ENCODE data around the gene IGFBPL1. TPM values are rescaled to one million over a fixed set of nuclear protein-coding genes. Genes with fewer than 3 reads are reported as not detected.
"Not testable (repeated sequence)": the region's sequence is repeated elsewhere in the genome, so short reads cannot be mapped to it uniquely, and the experiment has no call there.

The IGFBPL1 gene
- total RNA-seq, 2 experiments from 2014 or later: 0.20 TPM; not detected in 1

- Mint-ChIP-seq H3K4me3 (no peak overlapping the region), H3K36me3 (ENCODE audit: low read depth) (no peaks in the 10 kb centered on the region), H3K9me3 (no peaks in the 10 kb centered on the region), H3K4me1 (peaks cover 5% of the 10 kb centered on the region), H3K27ac (no peak overlapping the region), H3K27me3 (peaks cover 12% of the 10 kb centered on the region)
- POLR2A ChIA-PET: no interaction called here
- CTCF ChIA-PET: interaction anchor here (1.0 kb wide), 1 partner anchor 13 kb away, joined by 4 read pairs; no protein-coding TSS in a partner anchor
- no peak for DNase-seq
These were observed 19.9 kb downstream of the IGFBPL1 start for GRCh38 chr9:38404314-38404713.

DNA sequence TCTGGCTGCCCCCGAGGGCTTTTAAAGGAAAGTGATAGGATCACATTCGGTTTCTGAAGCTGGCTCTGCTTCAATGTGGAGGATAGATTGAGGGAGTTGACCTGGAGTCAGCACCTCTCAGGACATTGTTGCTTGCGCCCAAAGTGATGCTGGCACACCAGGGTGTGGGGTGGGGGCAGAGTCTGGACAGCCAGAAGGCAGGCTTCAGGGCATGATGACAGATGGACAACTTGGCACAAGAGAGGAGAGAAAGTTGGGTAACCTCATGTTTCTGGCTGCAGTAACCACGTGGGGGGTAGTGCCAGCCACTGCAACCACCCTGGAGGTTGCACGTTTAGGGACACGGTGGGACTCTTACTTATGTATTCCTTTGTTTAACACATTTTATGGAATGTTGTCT, 22.3 kb downstream of the IGFBPL1 start:
- Mint-ChIP-seq H3K4me1 (no peaks in the 10 kb centered on the region), H3K36me3 (ENCODE audit: low read depth) (peaks cover 8% of the 10 kb centered on the region), H3K9me3 (no peaks in the 10 kb centered on the region), H3K27me3 (peaks cover 12% of the 10 kb centered on the region), H3K27ac (no peak overlapping the region), H3K4me3 (no peak overlapping the region)
- ChIA-PET POLR2A (no interaction called here), CTCF (interaction anchor here (1.2 kb wide), 1 partner anchor 16 kb away, joined by 3 read pairs; no protein-coding TSS in a partner anchor)
- DNase-seq: no peak

GRCh38 chr9:38399191-38399590, 25.1 kb downstream of the IGFBPL1 start:
- H3K4me3 Mint-ChIP-seq, H3K27ac Mint-ChIP-seq, DNase-seq, H3K9me3 Mint-ChIP-seq, H3K4me1 Mint-ChIP-seq, CTCF ChIA-PET, H3K27me3 Mint-ChIP-seq, POLR2A ChIA-PET: not testable (repeated sequence)
- peaks cover 18% of the 10 kb centered on the region for H3K36me3 Mint-ChIP-seq (ENCODE audit: low read depth)

- DNase-seq: no peak
- H3K27me3 Mint-ChIP-seq: peaks cover 3% of the 10 kb centered on the region
These were observed 27.9 kb downstream of the IGFBPL1 start for GRCh38 chr9:38396371-38396671.

DNA sequence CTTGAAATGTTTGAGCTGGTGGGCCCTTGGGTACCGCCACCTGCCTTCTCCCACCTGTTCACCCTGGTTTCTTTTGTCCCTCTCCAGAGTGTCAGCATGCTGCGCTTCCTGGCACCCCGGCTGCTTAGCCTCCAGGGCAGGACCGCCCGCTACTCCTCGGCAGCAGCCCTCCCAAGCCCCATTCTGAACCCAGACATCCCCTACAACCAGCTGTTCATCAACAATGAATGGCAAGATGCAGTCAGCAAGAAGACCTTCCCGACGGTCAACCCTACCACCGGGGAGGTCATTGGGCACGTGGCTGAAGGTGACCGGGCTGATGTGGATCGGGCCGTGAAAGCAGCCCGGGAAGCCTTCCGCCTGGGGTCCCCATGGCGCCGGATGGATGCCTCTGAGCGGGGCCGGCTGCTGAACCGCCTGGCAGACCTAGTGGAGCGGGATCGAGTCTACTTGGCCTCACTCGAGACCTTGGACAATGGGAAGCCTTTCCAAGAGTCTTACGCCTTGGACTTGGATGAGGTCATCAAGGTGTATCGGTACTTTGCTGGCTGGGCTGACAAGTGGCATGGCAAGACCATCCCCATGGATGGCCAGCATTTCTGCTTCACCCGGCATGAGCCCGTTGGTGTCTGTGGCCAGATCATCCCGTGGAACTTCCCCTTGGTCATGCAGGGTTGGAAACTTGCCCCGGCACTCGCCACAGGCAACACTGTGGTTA, 28.4 kb downstream of the IGFBPL1 start:
- peaks cover 18% of the 10 kb centered on the region for H3K36me3 Mint-ChIP-seq (ENCODE audit: low read depth)
- H3K9me3 Mint-ChIP-seq: no peaks in the 10 kb centered on the region
- no peak overlapping the region for H3K27ac Mint-ChIP-seq
- H3K4me3 Mint-ChIP-seq: no peak overlapping the region
- CTCF ChIA-PET: no interaction called here
- POLR2A ChIA-PET: no interaction called here
- H3K27me3 Mint-ChIP-seq: peaks cover 7% of the 10 kb centered on the region
- H3K4me1 Mint-ChIP-seq: peaks cover 21% of the 10 kb centered on the region
- DNase-seq: no peak

More at GRCh38 chr9:38396371-38396671, 27.9 kb downstream of the IGFBPL1 start:
- Mint-ChIP-seq H3K27ac (no peak overlapping the region), H3K4me1 (peaks cover 21% of the 10 kb centered on the region), H3K9me3 (no peaks in the 10 kb centered on the region), H3K36me3 (ENCODE audit: low read depth) (peaks cover 18% of the 10 kb centered on the region), H3K4me3 (no peak overlapping the region)
- ChIA-PET CTCF (no interaction called here), POLR2A (no interaction called here)

- POLR2A ChIA-PET: no interaction called here
- H3K36me3 Mint-ChIP-seq (ENCODE audit: low read depth): peaks cover 18% of the 10 kb centered on the region
- H3K9me3 Mint-ChIP-seq: no peaks in the 10 kb centered on the region
- DNase-seq: no peak
- CTCF ChIA-PET: no interaction called here
- H3K4me3 Mint-ChIP-seq: no peak overlapping the region
- no peak overlapping the region for H3K27ac Mint-ChIP-seq
- H3K4me1 Mint-ChIP-seq: peaks cover 21% of the 10 kb centered on the region
- peaks cover 10% of the 10 kb centered on the region for H3K27me3 Mint-ChIP-seq
These were observed 29.8 kb downstream of the IGFBPL1 start for GRCh38 chr9:38394416-38394815.

- Mint-ChIP-seq H3K27ac (peak overlapping the region; percentile 68), H3K4me3 (peak overlapping the region; percentile 88), H3K27me3 (peaks cover 10% of the 10 kb centered on the region), H3K36me3 (ENCODE audit: low read depth) (peaks cover 15% of the 10 kb centered on the region), H3K4me1 (peaks cover 21% of the 10 kb centered on the region), H3K9me3 (no peaks in the 10 kb centered on the region)
- ChIA-PET CTCF (interaction anchor here (0.7 to 0.9 kb wide), 3 partner anchors 18 to 305 kb away, joined by 3 to 5 read pairs (median 4); no protein-coding TSS in a partner anchor), POLR2A (interaction anchor here (1.3 kb wide), 1 partner anchor 10 kb away, joined by 4 read pairs; no protein-coding TSS in a partner anchor)
- DNase-seq: no peak
These were observed 31.0 kb downstream of the IGFBPL1 start for GRCh38 chr9:38393128-38393796.

GRCh38 chr9:38392235-38393127, 31.8 kb downstream of the IGFBPL1 start, which contains the start of gene ALDH1B1:
ALDH1B1 (plus strand) TSS chr9:38392702; CDS start chr9:38395749, 3,047 bp downstream.
- H3K9me3 Mint-ChIP-seq: no peaks in the 10 kb centered on the region
- H3K4me1 Mint-ChIP-seq: peaks cover 21% of the 10 kb centered on the region
- peaks cover 10% of the 10 kb centered on the region for H3K27me3 Mint-ChIP-seq
- peak within 1 kb of the TSS; percentile 68 for H3K27ac Mint-ChIP-seq
- ChIA-PET POLR2A (interaction anchor here (1.3 kb wide), 1 partner anchor 9 kb away, joined by 4 read pairs; no protein-coding TSS in a partner anchor), CTCF (no interaction called here)
- DNase-seq: peak; percentile 76
- peak within 1 kb of the TSS; percentile 88 for H3K4me3 Mint-ChIP-seq
- peaks cover 10% of the 10 kb centered on the region for H3K36me3 Mint-ChIP-seq (ENCODE audit: low read depth)

DNA sequence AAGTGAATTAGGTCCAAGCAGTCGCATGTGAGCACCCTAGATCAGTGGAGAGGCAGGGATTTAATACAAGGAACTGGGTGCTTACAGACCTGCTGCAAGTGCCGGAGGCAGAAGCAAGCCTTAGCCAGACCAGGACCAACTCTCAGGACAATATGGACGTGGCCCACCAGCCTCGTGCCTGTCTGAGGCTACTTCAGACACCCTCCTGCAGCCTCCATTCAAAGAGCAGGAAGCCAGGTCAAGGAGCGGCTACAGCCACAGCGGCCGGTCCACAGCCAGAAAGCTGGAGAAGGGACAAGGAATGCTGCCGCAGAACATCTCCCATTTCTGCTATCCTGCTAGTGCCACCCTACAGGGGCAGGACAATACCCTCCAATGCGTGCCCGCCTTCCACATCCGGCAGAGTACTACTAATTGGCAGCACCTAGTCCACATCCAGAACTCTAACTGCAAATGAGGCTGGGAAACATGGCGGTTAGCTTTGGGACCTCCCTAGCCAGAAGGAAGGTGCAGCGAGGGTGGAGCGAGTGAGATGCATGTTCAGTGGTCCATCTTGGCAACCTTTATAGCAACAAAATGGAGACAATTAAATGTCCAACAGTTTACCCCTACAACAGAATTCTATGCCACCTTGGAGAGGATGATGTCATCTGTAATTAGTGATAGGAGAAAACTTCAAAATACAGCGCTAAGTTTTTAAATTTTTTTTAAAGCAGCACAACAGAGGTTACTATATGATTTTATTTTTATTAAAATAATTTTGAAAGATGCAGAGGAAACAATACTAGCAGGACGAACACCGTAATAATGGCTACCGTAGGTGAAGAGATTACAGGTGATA, 32.8 kb downstream of the IGFBPL1 start:
- CTCF ChIA-PET: no interaction called here
- no peaks in the 10 kb centered on the region for H3K9me3 Mint-ChIP-seq

DNA sequence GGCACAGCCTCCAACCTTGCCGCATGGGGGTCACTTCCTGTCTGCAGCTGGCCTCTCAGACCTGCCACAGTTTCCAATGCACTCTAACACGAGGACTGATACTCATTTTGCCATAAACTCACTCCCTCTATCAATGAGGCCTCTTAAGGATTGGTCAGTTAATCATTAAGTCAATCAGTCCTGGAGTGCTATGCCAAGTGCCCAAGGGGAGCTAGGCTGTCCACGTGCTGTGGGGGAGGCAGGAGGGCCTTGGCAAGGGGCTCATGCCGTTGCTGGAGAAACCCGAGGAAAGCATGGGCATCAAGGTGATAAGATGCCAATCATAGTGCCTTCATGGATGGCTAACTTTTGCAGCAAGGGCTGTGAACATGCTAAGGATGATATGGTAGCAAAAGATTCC, 33.4 kb downstream of the IGFBPL1 start:
- peaks cover 13% of the 10 kb centered on the region for H3K27me3 Mint-ChIP-seq
- no peaks in the 10 kb centered on the region for H3K9me3 Mint-ChIP-seq
- H3K4me3 Mint-ChIP-seq: peak overlapping the region; percentile 6
- no peaks in the 10 kb centered on the region for H3K36me3 Mint-ChIP-seq (ENCODE audit: low read depth)
- DNase-seq: no peak
- H3K4me1 Mint-ChIP-seq: peaks cover 21% of the 10 kb centered on the region
- CTCF ChIA-PET: no interaction called here
- POLR2A ChIA-PET: no interaction called here
- no peak overlapping the region for H3K27ac Mint-ChIP-seq

More for the DNA sequence above, 32.8 kb downstream of the IGFBPL1 start:
- peaks cover 21% of the 10 kb centered on the region for H3K4me1 Mint-ChIP-seq
- H3K27me3 Mint-ChIP-seq: peaks cover 13% of the 10 kb centered on the region
- DNase-seq: no peak
- peak overlapping the region; percentile 88 for H3K4me3 Mint-ChIP-seq
- POLR2A ChIA-PET: no interaction called here
- peaks cover 6% of the 10 kb centered on the region for H3K36me3 Mint-ChIP-seq (ENCODE audit: low read depth)
- H3K27ac Mint-ChIP-seq: no peak overlapping the region

GRCh38 chr9:38390442-38390841, 33.8 kb downstream of the IGFBPL1 start:
- H3K27me3 Mint-ChIP-seq: peaks cover 13% of the 10 kb centered on the region
- no peak overlapping the region for H3K27ac Mint-ChIP-seq
- no peaks in the 10 kb centered on the region for H3K9me3 Mint-ChIP-seq
- H3K36me3 Mint-ChIP-seq (ENCODE audit: low read depth): no peaks in the 10 kb centered on the region
- POLR2A ChIA-PET: no interaction called here
- H3K4me1 Mint-ChIP-seq: peaks cover 21% of the 10 kb centered on the region
- no peak for DNase-seq
- H3K4me3 Mint-ChIP-seq: no peak overlapping the region
- CTCF ChIA-PET: no interaction called here

GRCh38 chr9:38389313-38389712, 34.9 kb downstream of the IGFBPL1 start:
- CTCF ChIA-PET: no interaction called here
- POLR2A ChIA-PET: no interaction called here
- Mint-ChIP-seq H3K9me3 (peaks cover 7% of the 10 kb centered on the region), H3K4me3 (no peak overlapping the region), H3K36me3 (ENCODE audit: low read depth) (no peaks in the 10 kb centered on the region), H3K27ac (no peak overlapping the region), H3K27me3 (peaks cover 15% of the 10 kb centered on the region), H3K4me1 (peaks cover 17% of the 10 kb centered on the region)
- no peak for DNase-seq

Data from activated CD4-positive, alpha-beta memory T cell treated with anti-CD3 and anti-CD28 coated beads, Interleukin-2, amount 10 ng/mL, durations not matched to agents 7 days and 5 days (primary cell).